PC-9 (cell line): ENCODE measurements around the gene HSPG2. TPM values are rescaled to one million over a fixed set of nuclear protein-coding genes. Genes with fewer than 3 reads are reported as not detected.
A peak's percentile ranks its signal among the peaks of the same experiment; 100 is the strongest.
"Not testable (repeated sequence)": the region's sequence is repeated elsewhere in the genome, so short reads cannot be mapped to it uniquely, and the experiment has no call there.

Experiments used
- BruUV-seq: library from RNA; stranded (reverse); fragments of 400-500 nt; replicated peaks from 2 replicates; lab custom pipeline; 2021; lab: Mats Ljungman, UMichigan
- CTCF ChIA-PET: fragments of 300-600 bp; sonication (Branson Sonifier 250); formaldehyde crosslinking; loops from one replicate; lab custom pipeline; 2022; ENCODE audit warnings: antibody characterized with exemption; lab: Charles Lee
- POLR2A ChIA-PET: fragments of 300-600 bp; sonication (Branson Sonifier 250); formaldehyde crosslinking; loops from one replicate; lab custom pipeline; 2022; ENCODE audit warnings: antibody characterized with exemption; ENCODE audit not compliant: unreplicated experiment; lab: Charles Lee
- DNase-seq, 2 experiments: peaks; one replicate each; pipeline versions ENCODE4 v3.0.0 to v3.0.0-alpha.2; 2015 to 2022; ENCODE audit warnings: mixed read lengths in 1 of 2
- H2AFZ ChIP-seq: fragments of 200-600 bp; sonication (generic); 2 replicates; pipeline ENCODE4 v1.8.1; 2017; ENCODE audit warnings: antibody characterized with exemption
- H3F3A ChIP-seq: fragments of 200-600 bp; sonication (generic); 2 replicates; pipeline ENCODE4 v1.8.1; 2017; ENCODE audit warnings: antibody characterized with exemption, mild to moderate bottlenecking, low read depth; ENCODE audit not compliant: insufficient read depth
- H3K27ac ChIP-seq: fragments of 200-600 bp; sonication (generic); 2 replicates; pipeline ENCODE4 v1.6.1; 2016; ENCODE audit warnings: mixed run types
- H3K27me3 ChIP-seq: fragments of 200-600 bp; sonication (generic); 2 replicates; pipeline ENCODE4 v1.6.1; 2016; ENCODE audit warnings: low read depth, mixed run types; ENCODE audit not compliant: insufficient read depth
- H3K36me3 ChIP-seq: fragments of 200-600 bp; sonication (generic); 2 replicates; pipeline ENCODE4 v1.6.1; 2016; ENCODE audit warnings: low read depth, mixed run types
- H3K4me1 ChIP-seq: fragments of 200-600 bp; sonication (generic); replicated peaks from 2 replicates; pipeline ENCODE4 v1.6.1; 2016; ENCODE audit warnings: mixed run types; ENCODE audit not compliant: insufficient read depth
- H3K4me2 ChIP-seq: fragments of 200-600 bp; sonication (generic); 2 replicates; pipeline ENCODE4 v1.6.1; 2017; ENCODE audit warnings: mixed run types
- H3K4me3 ChIP-seq: fragments of 200-600 bp; sonication (generic); 2 replicates; pipeline ENCODE4 v1.6.1; 2016; ENCODE audit warnings: mixed run types
- H3K79me2 ChIP-seq: fragments of 200-600 bp; sonication (generic); 2 replicates; pipeline ENCODE4 v1.6.1; 2017; ENCODE audit warnings: low read depth, mixed run types
- H3K9me2 ChIP-seq: fragments of 200-600 bp; sonication (generic); 2 replicates; pipeline ENCODE4 v1.8.1; 2017; ENCODE audit warnings: mild to moderate bottlenecking; ENCODE audit not compliant: insufficient read depth
- H3K9me3 ChIP-seq: fragments of 200-600 bp; sonication (generic); 2 replicates; pipeline ENCODE4 v1.8.1; 2016; ENCODE audit warnings: low read depth; ENCODE audit not compliant: insufficient read depth
- H4K20me1 ChIP-seq: fragments of 200-600 bp; sonication (generic); 2 replicates; pipeline ENCODE4 v1.8.1; 2017; ENCODE audit not compliant: insufficient read depth
- CTCF ChIP-seq: fragments of 200-600 bp; sonication (generic); conservative IDR thresholded peaks from 2 replicates; pipeline ENCODE4 v1.6.1; 2017; ENCODE audit warnings: mixed run types, antibody characterized with exemption, mild to moderate bottlenecking, moderate library complexity
- EZH2 ChIP-seq: fragments of 200-600 bp; sonication (generic); IDR thresholded peaks from 2 replicates; pipeline ENCODE4 v1.8.0; 2017; ENCODE audit warnings: antibody characterized with exemption, low read depth
- intact Hi-C: fragments of 100-400 bp; cut with micrococcal nuclease; formaldehyde crosslinking; loops from one replicate; pipeline ENCODE4 v1.10.0; 2022; ENCODE audit not compliant: unreplicated experiment
- total RNA-seq: library from RNA; stranded (reverse); gene quantifications from 2 replicates; pipeline ENCODE4 v1.2.3, GENCODE V29; 2021

HSPG2 gene
- total RNA-seq, 1 experiment from 2014 or later, result 126 TPM

GRCh38 chr1:21946836-21947587 lies 9.9 kb upstream of the HSPG2 start:
- ChIA-PET CTCF (no interaction called here), POLR2A (no interaction called here)
- no peaks in the 10 kb centered on the region for H3K27me3 ChIP-seq
- no peak overlapping the region for H2AFZ ChIP-seq
- no peaks in the 10 kb centered on the region; the same call in 1 of the 2 replicates for H3K4me1 ChIP-seq
- BruUV-seq, result no TSS peak
- no peaks in the 10 kb centered on the region for H3K36me3 ChIP-seq
- no peak for DNase-seq
- H3K9me3 ChIP-seq, result no peaks in the 10 kb centered on the region
- no peaks in the 10 kb centered on the region for H3K79me2 ChIP-seq
- no peak overlapping the region for H3K4me2 ChIP-seq
- TF ChIP-seq CTCF, result no peak
- TF ChIP-seq EZH2, result no peak
- intact Hi-C loops, result no loop called here
- H3F3A ChIP-seq, result no peaks in the 10 kb centered on the region; the same call in 1 of the 2 replicates
- no peak overlapping the region for H3K27ac ChIP-seq
- no peaks in the 10 kb centered on the region for H4K20me1 ChIP-seq
- no peaks in the 10 kb centered on the region for H3K9me2 ChIP-seq
- no peak overlapping the region for H3K4me3 ChIP-seq

GRCh38 chr1:21944733-21945073 lies 7.6 kb upstream of the HSPG2 start:
- intact Hi-C loops, result no loop called here
- H3K4me2 ChIP-seq, result no peak overlapping the region
- no peaks in the 10 kb centered on the region; the same call in 1 of the 2 replicates for H3F3A ChIP-seq
- TF ChIP-seq EZH2, result no peak
- TF ChIP-seq CTCF, result no peak
- H3K36me3 ChIP-seq, result no peaks in the 10 kb centered on the region
- no peaks in the 10 kb centered on the region for H3K9me2 ChIP-seq
- CTCF ChIA-PET, result interaction anchor here (0.6 kb wide), 1 partner anchor 44 kb away, joined by 6 read pairs; no protein-coding TSS in a partner anchor
- no peak overlapping the region for H2AFZ ChIP-seq
- H3K9me3 ChIP-seq, result no peaks in the 10 kb centered on the region
- H3K4me3 ChIP-seq, result no peak overlapping the region
- POLR2A ChIA-PET, result no interaction called here
- H3K4me1 ChIP-seq, result peaks cover 4% of the 10 kb centered on the region
- no peaks in the 10 kb centered on the region for H4K20me1 ChIP-seq
- no peak overlapping the region for H3K27ac ChIP-seq
- H3K27me3 ChIP-seq, result no peaks in the 10 kb centered on the region
- H3K79me2 ChIP-seq, result no peaks in the 10 kb centered on the region
- BruUV-seq, result no TSS peak
- no peak for DNase-seq

- intact Hi-C loops, H3K9me3 ChIP-seq, H4K20me1 ChIP-seq, H3K36me3 ChIP-seq, H3K4me2 ChIP-seq, H3K27me3 ChIP-seq, H3K27ac ChIP-seq, H2AFZ ChIP-seq, H3K9me2 ChIP-seq, H3F3A ChIP-seq, H3K4me3 ChIP-seq, H3K79me2 ChIP-seq, BruUV-seq: not testable (repeated sequence)
- peak in 1 of 2 experiments; percentile 46 for DNase-seq
- ChIA-PET CTCF (interaction anchor here (0.8 kb wide), 1 partner anchor 9 kb away, joined by 3 read pairs; no protein-coding TSS in a partner anchor), POLR2A (interaction anchor here (0.5 kb wide), 1 partner anchor 14 kb away, joined by 3 read pairs; no protein-coding TSS in a partner anchor)
- peaks cover 12% of the 10 kb centered on the region for H3K4me1 ChIP-seq
Measured at GRCh38 chr1:21942959-21943640, 6.0 kb upstream of the HSPG2 start.
